HG02610 (cell line): ENCODE data around the gene ZNF474.

Experiments
- ATAC-seq: cut with Tn5 transposase; IDR thresholded peaks from one replicate; pipeline ENCODE4 v1.9.1; 2021; ENCODE audit warnings: mild to moderate bottlenecking, moderate library complexity; ENCODE audit not compliant: unreplicated experiment

The ZNF474 gene

GRCh38 chr5:122179701-122180100, 50.4 kb downstream of the ZNF474 start:
- ATAC-seq = no peak

DNA sequence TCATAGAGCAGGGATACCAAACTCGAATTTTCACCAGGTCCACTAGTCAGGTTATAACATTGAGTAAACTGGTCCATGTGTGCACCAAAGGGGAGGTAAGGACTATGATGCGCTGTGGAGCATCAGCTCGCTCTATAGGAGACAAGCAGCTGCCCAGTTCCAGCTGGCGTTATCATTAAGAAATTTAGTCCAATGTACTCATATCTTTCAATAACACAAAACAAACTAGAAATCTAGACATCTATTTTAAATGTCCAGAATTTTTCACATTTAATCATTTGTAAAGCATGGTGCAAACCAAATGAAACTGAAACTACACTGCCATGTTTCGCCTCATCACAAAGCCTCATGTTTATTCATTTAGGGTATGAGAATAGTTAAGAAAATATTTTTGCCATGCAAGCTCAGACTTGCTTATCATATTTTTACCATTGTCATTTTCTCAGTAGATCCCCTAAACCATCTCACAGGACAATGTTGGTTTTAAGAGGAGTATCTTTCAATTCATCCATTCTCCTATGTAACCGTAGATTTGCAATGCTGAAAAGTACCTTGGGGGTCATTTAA, 50.9 kb downstream of the ZNF474 start:
- ATAC-seq = no peak

GRCh38 chr5:122180863-122181548, 51.7 kb downstream of the ZNF474 start:
- ATAC-seq = no peak

- no peak for ATAC-seq
These were observed 52.5 kb downstream of the ZNF474 start for GRCh38 chr5:122181863-122182262.

DNA sequence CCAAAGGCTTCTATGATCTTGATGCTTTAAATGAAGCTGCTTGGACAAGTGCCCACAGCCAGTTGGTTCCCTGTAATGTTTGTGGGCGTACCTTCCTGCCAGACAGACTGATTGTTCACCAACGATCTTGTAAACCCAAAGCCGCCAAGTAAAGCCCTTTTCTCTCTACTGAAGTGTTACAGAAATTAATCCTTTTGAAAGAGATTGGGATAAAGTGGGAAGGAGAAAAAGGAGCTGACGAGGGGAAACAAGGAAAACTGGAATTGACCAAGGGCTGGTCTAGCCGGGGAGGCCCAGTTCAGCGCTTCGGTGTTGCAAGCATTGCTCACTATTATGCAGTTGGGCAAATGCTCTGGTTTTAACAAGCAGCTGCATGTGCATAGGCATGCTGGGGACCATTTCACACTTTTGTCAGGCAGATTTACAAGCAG, 53.2 kb downstream of the ZNF474 start:
- no peak for ATAC-seq

DNA sequence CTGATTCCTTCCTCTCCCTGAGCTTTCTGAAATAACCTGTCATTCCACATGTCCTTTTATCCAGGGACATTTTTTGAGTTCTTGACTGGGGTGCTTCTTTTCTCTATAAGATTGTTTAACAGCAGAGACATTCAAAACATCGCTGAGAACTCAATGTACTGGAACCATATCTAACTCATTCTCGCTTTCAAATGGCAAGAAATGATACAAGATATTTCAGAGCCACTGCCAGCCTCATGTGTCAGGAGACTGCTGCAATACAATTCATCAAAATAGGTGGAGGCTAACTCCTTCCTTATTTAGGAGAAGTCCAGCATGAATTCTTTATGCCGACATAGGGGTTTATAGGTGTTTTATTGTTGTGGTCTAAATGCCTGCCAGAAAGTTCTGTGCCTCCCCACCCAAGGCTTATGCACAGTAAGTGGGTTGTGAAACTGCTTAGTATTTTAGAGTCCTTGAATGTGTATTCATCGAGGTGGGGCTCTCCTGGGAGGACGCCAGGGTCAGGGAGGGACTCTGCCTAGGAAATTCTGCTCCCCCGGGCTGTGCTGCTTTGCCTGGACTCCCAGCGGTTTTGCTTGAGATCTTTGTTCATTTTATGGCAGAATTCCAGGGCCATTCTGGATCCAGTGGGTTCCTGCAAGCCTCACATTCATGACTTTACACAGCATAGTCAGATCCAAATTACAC, 53.9 kb downstream of the ZNF474 start:
- no peak for ATAC-seq

DNA sequence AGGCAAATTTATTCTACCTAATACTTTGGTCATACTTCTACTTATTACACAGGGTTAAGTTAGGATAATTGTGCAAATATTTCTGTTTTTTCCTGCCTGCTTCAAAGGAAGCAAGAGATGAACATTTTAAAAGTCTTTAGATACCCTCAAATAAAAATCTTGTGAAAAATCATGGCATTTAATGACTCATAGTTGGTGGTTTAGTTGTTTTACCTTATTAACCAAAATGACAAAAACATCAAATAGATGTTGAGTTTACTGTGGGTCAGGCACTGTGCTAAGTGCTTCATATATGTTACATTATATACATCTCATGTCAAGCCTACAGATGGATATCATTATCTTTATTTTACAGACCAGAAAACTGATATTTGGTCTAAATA, 54.4 kb downstream of the ZNF474 start:
- ATAC-seq = no peak

DNA sequence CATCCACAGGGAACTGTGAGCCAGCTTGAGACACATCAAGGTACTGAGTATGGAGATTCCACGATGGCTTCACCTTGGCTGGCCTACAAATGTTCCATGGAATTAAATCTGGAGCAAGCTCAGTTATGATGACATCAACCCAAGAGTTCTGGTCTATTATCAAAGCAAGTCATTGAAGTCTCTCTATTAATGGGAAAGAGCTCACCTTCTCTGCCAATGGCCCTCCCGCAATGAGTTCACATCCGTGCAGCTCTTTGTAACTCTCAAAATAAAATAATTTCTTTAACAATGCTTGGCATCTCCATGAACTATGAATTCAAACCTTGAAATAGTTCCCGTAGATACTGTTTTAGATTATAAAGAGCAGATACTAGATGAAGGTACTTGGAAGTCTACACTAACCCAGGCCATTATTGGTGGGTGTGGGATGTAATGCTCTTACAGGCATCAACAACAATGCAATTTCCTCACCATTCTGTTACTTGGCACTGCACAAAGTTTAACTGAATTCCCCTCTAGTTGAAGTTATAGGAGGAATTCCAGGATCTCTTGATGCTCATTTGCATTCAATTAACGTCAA, 55.4 kb downstream of the ZNF474 start:
- no peak for ATAC-seq

DNA sequence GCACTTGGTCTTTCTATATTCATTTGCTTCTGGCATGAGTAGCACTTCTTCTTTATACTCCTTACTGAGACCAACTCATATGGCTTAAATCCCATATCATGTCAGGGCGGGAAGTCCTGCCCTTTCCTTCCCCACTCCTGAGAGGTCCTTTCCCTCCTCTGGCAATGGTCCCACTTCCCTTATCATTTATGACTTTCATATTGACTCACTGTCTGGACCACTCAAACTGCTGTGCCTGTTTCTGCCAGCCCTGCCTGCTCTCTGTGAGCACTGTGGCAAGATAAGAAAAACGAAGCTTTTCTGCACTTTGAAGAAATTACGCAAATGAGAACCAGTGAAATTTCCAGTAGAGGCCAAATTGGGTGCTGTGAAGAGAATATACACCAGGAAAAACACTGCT, 58.1 kb downstream of the ZNF474 start:
- no peak for ATAC-seq

- ATAC-seq = no peak
These were observed 60.8 kb downstream of the ZNF474 start for GRCh38 chr5:122190156-122190555.

- peak; percentile 83 for ATAC-seq
These were observed 63.5 kb downstream of the ZNF474 start for GRCh38 chr5:122192497-122193496.

DNA sequence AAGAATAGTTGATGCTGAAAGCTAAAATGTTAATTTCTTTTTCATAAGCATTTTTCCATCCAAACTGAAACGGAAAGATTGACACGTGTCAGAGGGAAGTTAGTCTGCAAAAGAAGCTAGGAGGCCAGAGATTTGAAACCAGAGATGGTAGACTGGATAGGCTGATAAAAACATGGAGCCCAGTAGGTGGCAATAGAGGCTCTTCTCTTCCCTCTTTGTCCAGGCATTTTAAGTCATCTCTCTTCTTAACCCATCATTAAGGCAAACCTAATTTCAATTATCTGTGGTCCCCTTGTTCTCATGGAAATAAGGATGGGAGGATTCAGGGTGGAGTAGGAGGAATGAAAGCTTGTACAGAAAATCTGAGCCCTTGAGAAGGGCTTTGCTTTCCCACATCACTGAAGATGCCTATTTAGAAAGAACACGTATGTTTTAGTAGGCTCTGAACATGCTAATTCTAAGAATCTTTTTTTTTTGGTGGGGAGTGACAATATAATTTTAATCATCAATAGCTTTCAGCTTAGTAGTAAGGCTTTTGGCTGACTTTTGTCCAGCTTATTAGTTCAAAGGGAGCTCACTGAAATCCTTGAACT, 66.6 kb downstream of the ZNF474 start:
- ATAC-seq = no peak

GRCh38 chr5:122199146-122199545, 69.8 kb downstream of the ZNF474 start:
- no peak for ATAC-seq

- ATAC-seq = no peak
These were observed 71.1 kb downstream of the ZNF474 start for GRCh38 chr5:122200450-122200849.

- ATAC-seq = no peak
These were observed 71.5 kb downstream of the ZNF474 start for GRCh38 chr5:122200865-122201264.

DNA sequence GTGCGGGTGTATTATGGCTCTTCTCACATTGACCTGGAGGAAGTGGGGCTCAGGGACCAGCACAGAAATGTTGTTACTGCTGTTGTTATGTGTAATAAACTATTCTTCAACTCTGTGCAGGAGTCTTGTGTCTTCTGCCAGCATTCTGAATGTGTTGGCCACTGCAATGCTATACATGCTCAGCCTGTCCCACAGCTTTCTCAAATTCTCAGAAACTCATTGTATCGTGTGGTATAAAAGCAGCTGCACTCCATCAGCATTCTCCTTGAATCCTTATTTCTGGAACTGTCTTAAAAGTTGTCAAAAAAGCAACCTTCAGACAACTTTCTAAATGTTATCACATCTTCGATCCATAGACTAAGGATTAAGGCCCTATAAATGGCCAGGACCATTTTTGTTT, 72.0 kb downstream of the ZNF474 start:
- no peak for ATAC-seq

- ATAC-seq = no peak
These were observed 73.6 kb downstream of the ZNF474 start for GRCh38 chr5:122202952-122203351.
